ENCODE results near the gene RTL5.

GRCh38 chrX:72081605-72082320 is 50.0 kb downstream of the RTL5 start:
- TF ChIP-seq CTCF (IDR thresholded peaks at IDR 0.05) (no peak), EP300 (IDR thresholded peaks at IDR 0.05) (no peak), POLR2AphosphoS5 (IDR thresholded peaks at IDR 0.05) (no peak)

Data from gastroesophageal sphincter (tissue), 3 donors.